ENCODE data around the gene TULP1.

The TULP1 gene

DNA sequence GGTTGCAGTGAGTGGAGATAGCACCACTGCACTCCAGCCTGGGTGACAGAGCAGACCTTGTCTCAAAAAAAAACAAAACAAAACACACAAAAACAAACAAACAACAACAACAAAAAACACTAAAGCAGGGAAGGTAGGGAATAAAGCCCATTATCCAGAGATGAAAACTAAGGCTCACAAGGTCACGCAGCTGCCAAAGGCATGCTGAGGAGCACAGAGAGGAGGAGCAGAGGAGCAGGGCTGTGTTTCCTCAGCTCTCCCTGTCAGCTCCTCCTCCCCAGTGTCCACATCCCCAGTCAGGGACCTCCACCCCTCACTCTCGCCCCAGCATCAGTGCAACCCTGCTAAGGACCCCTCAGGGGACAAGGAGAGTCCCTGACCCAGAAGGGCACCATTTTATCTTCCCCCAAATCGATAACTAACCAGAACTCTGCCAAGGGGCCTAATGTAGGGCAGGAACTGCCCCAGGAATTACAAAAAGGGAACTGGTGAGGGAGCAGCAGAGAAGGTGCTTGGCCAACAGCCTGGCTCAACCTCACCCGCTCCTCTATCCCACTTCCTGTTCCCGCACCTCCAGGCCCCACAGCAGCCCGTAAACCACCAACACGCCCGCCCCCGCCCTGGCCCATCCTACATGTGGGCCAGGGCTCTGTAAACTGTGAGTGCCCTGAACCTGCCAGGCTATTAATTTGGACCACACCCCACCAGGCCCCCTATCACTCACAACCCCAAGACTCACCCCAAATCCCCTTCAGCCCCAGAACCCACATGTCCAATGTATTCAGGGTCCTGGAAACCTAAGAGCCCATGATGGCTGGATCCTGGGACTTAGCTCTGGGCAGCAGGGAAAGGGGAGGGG is 24.8 kb downstream of the TULP1 start:
- Mint-ChIP-seq H3K4me1 (ENCODE audit: low read depth) (peaks cover 8% of the 10 kb centered on the region), H3K4me3 (no peak overlapping the region), H3K27ac (no peak overlapping the region), H3K27me3 (ENCODE audit: low read depth) (peaks cover 9% of the 10 kb centered on the region), H3K9me3 (no peaks in the 10 kb centered on the region), H3K36me3 (ENCODE audit: low read depth) (no peaks in the 10 kb centered on the region)

DNA sequence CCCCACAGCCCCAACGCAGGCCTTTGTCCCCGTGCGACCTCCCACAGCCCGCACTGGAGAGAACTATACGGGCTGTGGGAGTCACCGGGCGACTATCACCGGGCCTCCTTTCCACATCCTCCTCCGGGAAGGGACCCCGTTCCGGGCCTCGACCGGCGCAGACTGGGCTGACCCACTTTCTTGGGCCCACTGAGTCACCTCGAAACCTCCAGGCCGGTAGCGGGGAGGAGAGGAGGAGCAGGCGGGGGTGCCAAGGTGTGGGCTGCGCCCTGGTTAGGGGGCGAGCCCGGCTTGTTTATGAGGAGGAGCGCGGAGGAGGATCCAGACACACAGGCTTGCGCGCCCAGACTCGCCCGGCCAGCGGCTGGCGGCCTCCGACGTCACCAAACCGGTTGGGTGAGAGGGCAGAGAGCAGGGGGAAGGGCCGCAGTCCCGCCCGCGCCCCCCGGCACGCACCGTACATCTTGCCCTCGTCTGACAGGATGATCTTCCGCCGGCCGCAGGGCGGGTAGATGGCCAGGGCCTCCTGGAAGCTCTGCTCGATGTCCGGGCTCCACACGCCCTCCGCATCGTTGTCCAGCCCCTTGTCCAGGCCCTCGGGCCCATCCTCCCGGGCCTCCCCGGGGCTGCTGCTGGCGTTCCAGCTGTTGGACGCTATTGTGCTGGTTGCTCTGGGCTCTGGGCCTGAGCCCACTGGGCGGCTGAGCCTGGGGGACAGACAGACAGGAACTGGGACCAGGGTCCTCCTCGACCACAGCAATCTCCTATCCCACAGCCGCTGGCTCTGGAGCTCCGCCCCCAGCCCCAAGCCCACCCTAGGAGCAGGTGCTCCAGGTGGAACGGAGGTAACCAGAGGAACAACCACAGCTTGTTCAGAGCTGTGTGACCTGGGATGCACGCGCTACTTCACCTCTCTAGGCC is 26.4 kb downstream of the TULP1 start:
- Mint-ChIP-seq H3K4me1 (ENCODE audit: low read depth) (peaks cover 8% of the 10 kb centered on the region), H3K27me3 (ENCODE audit: low read depth) (peaks cover 5% of the 10 kb centered on the region), H3K27ac (no peak overlapping the region), H3K4me3 (no peak overlapping the region), H3K36me3 (ENCODE audit: low read depth) (no peaks in the 10 kb centered on the region), H3K9me3 (no peaks in the 10 kb centered on the region)

DNA sequence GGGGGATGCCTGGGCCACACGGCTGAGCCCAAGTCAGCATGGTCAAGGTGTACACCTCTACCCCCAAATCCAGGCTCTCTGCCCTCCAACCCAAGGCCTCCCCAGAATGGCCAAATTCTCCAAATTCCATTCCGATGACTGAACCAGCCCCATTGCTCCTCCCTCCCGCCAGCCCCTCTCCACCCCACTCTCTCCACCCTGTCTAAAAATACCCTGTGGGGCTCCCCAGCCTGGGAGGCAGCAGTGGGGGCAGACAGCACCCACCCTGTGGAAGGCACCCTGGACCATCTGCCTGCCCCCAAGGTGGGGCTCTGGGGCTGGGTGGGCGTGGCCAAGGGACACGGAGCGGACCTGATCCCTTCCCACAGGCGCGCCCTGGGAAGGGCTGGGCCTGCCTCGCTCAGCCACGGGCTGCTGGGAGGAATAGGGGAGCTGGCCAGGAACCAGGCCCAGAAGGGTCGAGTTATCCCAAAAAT is 27.3 kb downstream of the TULP1 start:
- Mint-ChIP-seq H3K27me3 (ENCODE audit: low read depth) (no peaks in the 10 kb centered on the region), H3K4me1 (ENCODE audit: low read depth) (peaks cover 8% of the 10 kb centered on the region), H3K36me3 (ENCODE audit: low read depth) (no peaks in the 10 kb centered on the region), H3K9me3 (no peaks in the 10 kb centered on the region), H3K27ac (no peak overlapping the region), H3K4me3 (no peak overlapping the region)

DNA sequence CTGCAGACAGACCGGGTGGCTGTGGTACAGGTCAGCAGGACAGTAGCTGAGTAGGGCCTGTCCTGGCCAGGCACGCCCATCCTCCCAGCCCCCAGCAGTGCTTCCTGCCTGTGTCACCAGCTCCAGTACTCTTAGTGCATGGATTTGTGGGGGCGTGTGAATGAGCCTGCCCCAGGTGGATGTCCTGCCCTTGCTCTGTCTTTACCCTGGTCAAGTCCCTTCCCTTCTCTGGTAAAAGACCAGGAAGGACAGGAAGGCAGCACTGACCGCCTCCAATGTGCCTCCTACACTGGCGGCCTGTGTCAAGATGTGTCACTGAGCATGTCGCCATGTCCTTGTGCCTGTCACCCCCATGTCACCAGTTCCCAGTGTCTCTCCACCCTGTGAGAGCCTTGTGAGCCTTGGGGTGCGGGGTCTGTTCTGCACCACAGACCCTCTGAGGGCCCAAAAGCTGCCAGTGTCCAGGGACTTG is 27.7 kb downstream of the TULP1 start:
- no peaks in the 10 kb centered on the region for H3K27me3 Mint-ChIP-seq (ENCODE audit: low read depth)
- no peaks in the 10 kb centered on the region for H3K36me3 Mint-ChIP-seq (ENCODE audit: low read depth)
- no peak overlapping the region for H3K27ac Mint-ChIP-seq
- peaks cover 8% of the 10 kb centered on the region for H3K4me1 Mint-ChIP-seq (ENCODE audit: low read depth)
- no peak overlapping the region for H3K4me3 Mint-ChIP-seq
- H3K9me3 Mint-ChIP-seq, result no peaks in the 10 kb centered on the region

DNA sequence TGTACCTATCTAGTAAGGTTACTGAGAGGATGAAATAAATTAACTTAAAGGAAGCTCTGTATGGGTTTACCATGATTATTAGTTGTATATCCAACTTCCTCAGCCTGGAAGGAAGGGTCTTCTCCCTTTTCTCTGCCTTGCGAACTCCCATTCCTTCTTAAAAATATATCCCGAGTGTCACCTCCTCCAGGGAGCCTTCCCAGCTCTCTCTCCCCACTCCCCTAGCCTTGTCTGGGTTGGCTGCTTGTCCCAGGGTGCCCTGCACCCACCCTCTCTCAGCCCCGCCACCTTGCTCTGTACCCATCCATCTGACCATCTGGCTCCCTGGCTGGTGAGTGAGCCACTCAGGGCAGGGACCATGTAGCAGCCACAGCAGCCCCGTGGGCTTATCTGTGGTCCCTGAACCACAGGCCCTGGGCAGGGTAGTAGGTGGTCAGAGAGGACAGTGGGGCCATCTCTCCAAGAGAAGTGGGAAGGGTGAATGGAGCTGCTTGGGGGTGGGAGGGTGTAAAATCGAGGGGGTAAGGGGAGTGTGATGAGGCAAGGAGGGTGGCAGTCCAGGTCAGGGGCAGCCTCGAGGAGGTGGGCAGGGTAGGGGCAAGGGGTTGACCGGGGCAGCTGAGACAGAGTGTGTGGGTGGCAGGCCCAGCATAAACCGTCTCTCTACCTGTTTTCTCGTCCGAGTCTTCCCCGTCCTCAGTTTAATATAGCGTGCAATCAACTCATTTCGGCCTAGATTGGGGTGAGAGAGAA is 28.6 kb downstream of the TULP1 start:
- Mint-ChIP-seq H3K27ac (no peak overlapping the region), H3K36me3 (ENCODE audit: low read depth) (no peaks in the 10 kb centered on the region), H3K4me1 (ENCODE audit: low read depth) (peaks cover 8% of the 10 kb centered on the region), H3K9me3 (no peaks in the 10 kb centered on the region), H3K4me3 (no peak overlapping the region), H3K27me3 (ENCODE audit: low read depth) (no peaks in the 10 kb centered on the region)

DNA sequence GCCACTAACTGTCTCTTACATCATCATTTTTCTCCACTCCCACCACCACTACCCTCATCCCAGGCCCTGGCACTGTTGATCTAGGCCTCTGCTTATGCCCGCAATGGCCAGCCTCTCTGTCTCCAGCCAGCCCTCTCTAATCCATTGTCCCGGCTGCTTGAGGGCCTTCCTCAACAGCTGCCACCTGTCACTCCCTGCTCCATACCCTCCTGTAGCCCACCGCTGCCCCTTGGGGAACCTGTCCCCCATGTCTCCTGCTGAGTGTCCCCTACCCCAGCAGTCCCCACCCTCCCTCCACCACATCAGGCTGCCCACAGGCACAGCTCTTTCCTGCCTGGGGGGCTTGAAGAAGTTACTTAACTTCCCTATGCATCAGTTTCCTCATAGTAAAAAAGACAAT is 29.2 kb downstream of the TULP1 start:
- H3K27ac Mint-ChIP-seq, result no peak overlapping the region
- no peaks in the 10 kb centered on the region for H3K27me3 Mint-ChIP-seq (ENCODE audit: low read depth)
- no peaks in the 10 kb centered on the region for H3K9me3 Mint-ChIP-seq
- H3K36me3 Mint-ChIP-seq (ENCODE audit: low read depth), result no peaks in the 10 kb centered on the region
- H3K4me1 Mint-ChIP-seq (ENCODE audit: low read depth), result peaks cover 8% of the 10 kb centered on the region
- H3K4me3 Mint-ChIP-seq, result no peak overlapping the region

DNA sequence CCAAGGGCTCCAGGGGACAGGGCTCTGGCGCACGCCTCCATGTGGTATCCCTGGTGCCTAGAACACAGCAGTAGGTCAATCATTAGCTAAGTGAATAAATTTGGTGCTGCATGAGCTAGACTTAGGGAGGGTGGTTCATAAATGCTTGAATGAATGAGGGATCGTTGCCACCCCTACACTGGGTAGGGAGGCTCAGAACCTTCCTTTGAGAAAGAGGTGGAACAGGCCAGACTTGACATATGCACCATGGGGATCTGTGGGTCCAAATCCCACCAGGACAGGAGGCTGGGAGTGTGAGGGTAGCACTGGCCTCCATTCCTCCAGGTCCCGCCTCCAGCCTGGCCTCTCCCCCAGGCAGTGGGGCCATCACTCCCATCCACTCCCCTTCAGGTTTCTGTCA is 29.6 kb downstream of the TULP1 start:
- Mint-ChIP-seq H3K36me3 (ENCODE audit: low read depth) (no peaks in the 10 kb centered on the region), H3K27ac (no peak overlapping the region), H3K27me3 (ENCODE audit: low read depth) (no peaks in the 10 kb centered on the region), H3K9me3 (no peaks in the 10 kb centered on the region), H3K4me1 (ENCODE audit: low read depth) (peaks cover 6% of the 10 kb centered on the region), H3K4me3 (no peak overlapping the region)

DNA sequence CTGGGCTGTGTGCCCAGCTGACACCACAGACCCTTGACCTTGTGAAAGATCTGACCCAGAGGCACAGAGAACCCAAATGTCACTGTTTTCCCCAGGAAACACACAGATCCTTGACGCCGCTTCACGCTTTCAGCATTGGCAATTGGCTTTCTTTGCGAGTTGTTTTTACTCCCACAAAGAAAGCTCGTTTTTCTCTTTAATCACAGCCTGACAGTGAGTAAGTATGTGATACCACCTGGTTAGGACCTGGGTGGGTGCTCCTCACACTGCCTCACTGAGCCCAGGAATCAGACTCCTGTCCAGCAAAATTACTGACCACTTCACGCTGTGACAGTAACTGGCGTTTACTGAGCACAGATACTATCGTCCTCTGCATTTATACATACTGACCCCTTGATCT is 31.5 kb downstream of the TULP1 start:
- Mint-ChIP-seq H3K9me3 (no peaks in the 10 kb centered on the region), H3K4me1 (ENCODE audit: low read depth) (no peaks in the 10 kb centered on the region), H3K4me3 (no peak overlapping the region), H3K27me3 (ENCODE audit: low read depth) (no peaks in the 10 kb centered on the region), H3K27ac (no peak overlapping the region), H3K36me3 (ENCODE audit: low read depth) (no peaks in the 10 kb centered on the region)

DNA sequence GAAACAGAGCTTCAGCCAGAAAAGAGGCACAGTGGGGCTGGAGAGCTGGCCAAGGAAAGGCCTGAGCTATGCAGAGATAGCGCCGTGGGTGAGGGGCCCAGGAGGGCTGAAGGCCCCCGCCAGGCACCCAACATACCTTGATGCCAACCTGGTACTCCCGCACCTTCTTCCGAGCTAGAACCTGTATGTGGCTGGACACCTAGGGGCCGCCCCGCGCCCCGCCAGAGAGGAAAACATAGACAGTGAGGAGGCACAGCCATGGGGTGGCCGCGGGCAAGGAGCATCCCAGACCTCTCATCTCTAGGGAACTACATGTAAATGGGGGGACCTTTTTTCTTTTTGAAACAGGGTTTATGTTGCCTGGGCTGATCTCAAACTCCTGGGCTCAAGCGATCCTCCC is 32.5 kb downstream of the TULP1 start:
- Mint-ChIP-seq H3K27me3 (ENCODE audit: low read depth) (no peaks in the 10 kb centered on the region), H3K27ac (no peak overlapping the region), H3K9me3 (no peaks in the 10 kb centered on the region)

DNA sequence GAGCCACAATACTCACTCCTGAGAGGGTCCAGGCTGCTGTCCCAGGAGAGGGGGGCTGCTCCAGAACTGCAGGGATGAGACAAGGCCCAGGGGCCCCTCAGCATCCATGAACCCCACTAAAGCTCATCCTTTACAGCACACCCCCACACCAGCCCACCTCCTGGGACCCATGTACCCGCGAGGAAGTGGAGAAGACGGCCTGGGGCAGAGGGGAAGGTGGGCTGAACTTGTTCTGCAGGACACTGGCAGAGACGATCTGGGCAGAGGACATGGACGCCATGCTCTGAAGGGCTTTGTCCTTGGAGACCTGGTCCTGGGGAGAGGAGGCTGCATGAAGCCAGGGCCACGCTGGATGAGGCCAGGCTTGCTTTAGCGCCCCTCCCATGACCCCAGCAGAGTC is 34.4 kb downstream of the TULP1 start:
- Mint-ChIP-seq H3K27me3 (ENCODE audit: low read depth) (no peaks in the 10 kb centered on the region), H3K4me1 (ENCODE audit: low read depth) (no peaks in the 10 kb centered on the region), H3K36me3 (ENCODE audit: low read depth) (peaks cover under 1% of the 10 kb centered on the region), H3K27ac (no peak overlapping the region), H3K9me3 (no peaks in the 10 kb centered on the region), H3K4me3 (no peak overlapping the region)

More for the DNA sequence above, 32.5 kb downstream of the TULP1 start:
- Mint-ChIP-seq H3K4me3 (no peak overlapping the region), H3K36me3 (ENCODE audit: low read depth) (no peaks in the 10 kb centered on the region), H3K4me1 (ENCODE audit: low read depth) (no peaks in the 10 kb centered on the region)

DNA sequence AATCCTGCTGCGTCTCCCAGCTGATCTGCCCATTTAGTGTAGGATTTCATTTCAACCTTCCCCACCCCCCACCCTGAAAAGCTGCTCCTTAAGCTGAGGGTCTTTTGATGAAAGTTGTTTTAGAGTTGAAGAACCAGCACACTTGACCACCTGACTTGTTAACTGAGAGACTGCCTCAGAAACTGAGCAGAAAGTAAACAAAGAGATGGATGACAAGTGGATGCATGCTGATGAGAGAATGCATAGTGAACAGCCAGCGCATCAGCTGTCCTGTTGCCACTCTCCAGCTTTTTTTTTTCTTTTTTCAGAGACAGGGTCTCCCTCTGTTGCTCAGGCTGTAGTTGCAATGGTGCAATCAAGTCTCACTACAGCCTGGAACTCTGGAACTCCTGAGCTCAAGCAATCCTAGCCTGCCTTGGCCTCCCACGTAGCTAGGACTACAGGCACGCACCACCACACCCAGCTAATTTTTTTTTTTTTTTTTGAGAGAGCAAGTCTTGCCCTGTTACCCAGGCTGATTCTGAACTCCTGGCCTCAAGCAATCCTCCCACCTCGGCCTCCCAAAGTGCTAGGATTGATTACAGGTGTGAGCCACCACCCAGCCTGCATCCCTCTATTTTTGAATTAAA is 35.0 kb downstream of the TULP1 start:
- Mint-ChIP-seq H3K9me3 (no peaks in the 10 kb centered on the region), H3K36me3 (ENCODE audit: low read depth) (peaks cover 3% of the 10 kb centered on the region), H3K27me3 (ENCODE audit: low read depth) (no peaks in the 10 kb centered on the region), H3K27ac (no peak overlapping the region), H3K4me1 (ENCODE audit: low read depth) (no peaks in the 10 kb centered on the region), H3K4me3 (no peak overlapping the region)

DNA sequence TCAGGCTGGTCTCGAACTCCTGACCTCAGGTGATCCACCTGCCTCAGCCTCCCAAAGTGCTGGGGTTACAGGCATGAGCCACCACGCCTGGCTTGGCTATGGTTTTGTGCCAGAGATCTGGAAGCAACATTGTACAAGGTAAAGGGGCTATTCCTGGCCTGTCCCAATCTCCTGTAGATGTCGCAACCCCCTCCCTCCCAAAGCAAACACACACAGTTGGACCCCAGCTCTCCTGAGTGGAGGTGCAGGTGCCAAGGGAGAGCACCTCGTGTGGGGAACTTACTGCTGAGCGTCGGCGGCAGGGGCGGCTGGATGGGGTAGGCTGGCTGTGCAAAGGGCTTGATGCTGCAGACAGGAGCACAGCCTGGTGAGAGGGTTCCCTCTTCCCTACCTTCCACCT is 35.7 kb downstream of the TULP1 start:
- Mint-ChIP-seq H3K9me3 (no peaks in the 10 kb centered on the region), H3K4me3 (no peak overlapping the region), H3K36me3 (ENCODE audit: low read depth) (peaks cover 3% of the 10 kb centered on the region), H3K4me1 (ENCODE audit: low read depth) (peaks cover 2% of the 10 kb centered on the region), H3K27me3 (ENCODE audit: low read depth) (no peaks in the 10 kb centered on the region), H3K27ac (no peak overlapping the region)

DNA sequence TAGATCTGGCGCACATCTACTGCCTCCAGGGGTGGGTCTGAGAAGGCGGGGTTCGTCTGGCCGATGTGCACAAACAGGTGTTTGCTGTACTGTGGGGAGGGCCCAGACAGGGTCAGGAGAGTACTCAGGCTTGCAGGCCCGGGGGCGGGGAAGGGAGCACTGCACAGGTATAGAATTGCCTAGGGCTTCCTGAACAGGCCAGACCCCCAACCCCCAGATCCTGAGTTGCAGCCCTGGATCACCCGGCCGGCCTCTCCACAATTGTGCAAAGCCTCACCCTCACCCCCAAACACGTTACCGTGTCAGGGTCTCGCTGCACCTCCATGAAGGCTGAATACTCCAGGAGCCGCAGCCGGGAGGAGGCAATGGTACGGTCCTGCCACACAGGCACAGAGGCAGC is 36.7 kb downstream of the TULP1 start:
- Mint-ChIP-seq H3K36me3 (ENCODE audit: low read depth) (peaks cover 7% of the 10 kb centered on the region), H3K9me3 (no peaks in the 10 kb centered on the region), H3K4me1 (ENCODE audit: low read depth) (peaks cover 4% of the 10 kb centered on the region), H3K27me3 (ENCODE audit: low read depth) (no peaks in the 10 kb centered on the region), H3K27ac (no peak overlapping the region), H3K4me3 (no peak overlapping the region)

DNA sequence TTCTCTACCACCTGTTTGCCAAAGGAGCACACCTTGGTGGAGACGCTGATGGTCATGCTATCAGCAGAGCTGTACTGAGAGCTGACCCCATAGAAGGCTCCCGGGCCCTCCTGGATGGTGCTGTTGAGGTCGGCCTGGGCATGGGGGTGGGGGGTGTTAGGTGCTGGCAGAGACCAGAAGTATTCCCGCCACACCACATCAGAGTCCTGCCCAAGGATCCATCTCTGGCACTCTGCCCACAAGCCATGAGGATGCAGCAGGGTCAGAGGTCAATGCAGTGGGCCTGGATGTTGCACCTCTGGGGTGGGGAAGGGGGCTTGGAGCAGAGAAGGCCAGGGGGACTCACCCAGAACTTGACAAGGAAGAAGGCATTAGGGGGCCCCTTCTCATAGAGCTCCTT is 37.1 kb downstream of the TULP1 start:
- no peak overlapping the region for H3K4me3 Mint-ChIP-seq
- no peaks in the 10 kb centered on the region for H3K9me3 Mint-ChIP-seq
- peaks cover 7% of the 10 kb centered on the region for H3K4me1 Mint-ChIP-seq (ENCODE audit: low read depth)
- H3K27ac Mint-ChIP-seq, result no peak overlapping the region
- H3K36me3 Mint-ChIP-seq (ENCODE audit: low read depth), result peaks cover 11% of the 10 kb centered on the region
- no peaks in the 10 kb centered on the region for H3K27me3 Mint-ChIP-seq (ENCODE audit: low read depth)
